Measurements from ENCODE around the gene SETD4. TPM values are rescaled to one million over a fixed set of nuclear protein-coding genes. Genes with fewer than 3 reads are reported as not detected.

SETD4 gene
- polyA plus RNA-seq, 10 donors: 11.4 to 23.9 (median 17.6) TPM

- DNase-seq: no peak
Measured at GRCh38 chr21:36048357-36048756, 12.0 kb downstream of the SETD4 start.

DNA sequence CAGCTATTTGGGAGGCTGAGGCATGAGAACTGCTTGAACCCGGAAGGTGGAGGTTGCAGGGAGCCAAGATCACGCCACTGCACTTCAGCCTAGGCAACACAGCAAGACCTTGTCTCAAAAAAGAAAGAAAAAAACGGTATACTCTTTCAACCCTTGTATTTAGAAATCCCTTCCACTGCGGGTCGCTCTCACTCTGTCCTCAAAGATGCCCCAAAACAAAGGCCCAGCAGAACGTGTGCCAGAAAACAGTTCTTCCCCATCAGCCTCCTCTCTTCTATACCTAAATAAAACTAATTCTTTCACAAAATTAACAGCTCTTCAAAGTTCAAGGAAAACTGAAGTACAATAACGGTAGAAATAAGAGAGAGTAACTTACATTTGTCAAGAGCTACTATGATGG is 13.2 kb downstream of the SETD4 start:
- no peak for DNase-seq

GRCh38 chr21:36045993-36046392 is 14.3 kb downstream of the SETD4 start:
- DNase-seq: no peak

GRCh38 chr21:36044056-36044455 is 16.3 kb downstream of the SETD4 start:
- no peak for DNase-seq

- DNase-seq: no peak
Measured at GRCh38 chr21:36041910-36042309, 18.4 kb downstream of the SETD4 start.

DNA sequence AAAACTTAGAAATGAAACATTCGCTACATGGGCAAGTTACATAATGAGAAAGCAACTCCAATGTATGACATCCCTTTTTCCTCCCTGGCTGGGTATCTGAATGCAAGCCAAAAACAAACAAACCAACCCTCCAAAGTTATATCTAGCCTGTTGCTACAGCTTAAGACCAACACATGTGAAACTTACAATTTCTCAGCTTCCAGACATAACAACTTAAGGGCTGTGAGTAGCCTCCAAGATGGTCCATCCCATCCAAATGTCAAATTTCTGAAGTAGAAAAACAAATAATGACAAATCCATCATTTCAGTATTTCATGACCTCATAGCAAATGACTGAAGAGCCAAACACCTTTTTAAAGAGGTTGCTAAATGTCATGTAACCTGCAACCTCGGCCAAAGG is 19.9 kb downstream of the SETD4 start:
- DNase-seq: no peak

DNA sequence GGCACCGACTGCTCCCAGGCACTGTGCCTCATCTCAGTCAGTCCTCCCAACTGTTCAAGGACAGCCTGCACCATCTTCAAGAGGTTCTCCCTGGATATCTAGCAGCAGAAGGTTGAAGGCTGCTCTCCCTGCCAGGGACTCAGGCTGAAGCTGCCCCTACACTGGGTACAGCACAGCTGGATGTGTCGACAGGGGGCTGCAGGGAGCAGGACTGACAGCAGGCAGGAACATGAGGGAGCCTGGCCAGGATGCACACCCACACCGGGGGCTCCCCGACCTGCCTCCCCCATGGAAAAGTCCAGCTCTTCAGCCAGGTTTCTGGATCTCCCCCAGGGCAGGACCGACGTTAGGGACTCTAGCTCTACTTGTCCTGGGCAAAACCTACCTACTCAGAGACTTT is 20.5 kb downstream of the SETD4 start:
- DNase-seq: no peak

- no peak for DNase-seq
Measured at GRCh38 chr21:36038701-36039497, 21.4 kb downstream of the SETD4 start.

GRCh38 chr21:36035381-36035791 is 24.9 kb downstream of the SETD4 start:
- DNase-seq: no peak

DNA sequence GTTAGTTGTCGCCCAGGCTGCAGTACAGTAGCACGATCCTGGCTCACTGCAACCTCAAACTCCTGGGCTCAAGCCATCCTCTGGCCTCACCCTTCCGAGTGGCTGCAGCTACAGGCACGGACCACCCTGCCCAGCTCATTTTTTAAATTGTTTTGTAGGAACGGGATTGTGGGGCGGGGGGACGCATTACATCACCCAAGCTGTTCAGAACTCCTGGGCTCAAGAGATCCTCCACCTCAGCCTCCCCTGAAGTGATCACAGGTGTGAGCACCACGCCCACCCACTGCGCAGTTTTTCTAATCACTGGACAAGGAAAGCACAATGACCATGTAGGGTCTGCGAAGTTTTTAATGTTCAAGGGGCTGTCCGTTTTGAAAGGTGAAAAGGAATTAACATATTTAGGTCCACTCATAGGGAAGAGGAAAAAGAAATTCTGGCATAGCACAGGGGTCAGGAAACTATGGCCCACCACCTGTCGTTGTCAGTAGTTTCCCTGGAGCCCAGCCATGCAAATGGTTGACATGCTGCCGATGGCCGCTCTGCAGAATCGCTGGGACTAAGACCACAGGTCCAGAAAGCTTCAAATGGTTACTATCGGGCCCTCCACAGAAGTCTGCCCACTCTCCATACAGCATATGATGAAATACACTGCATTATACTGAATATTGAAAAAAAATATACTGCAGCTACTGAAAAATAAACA is 26.0 kb downstream of the SETD4 start:
- DNase-seq: peak; percentile 49 to 58 (median 50)

DNA sequence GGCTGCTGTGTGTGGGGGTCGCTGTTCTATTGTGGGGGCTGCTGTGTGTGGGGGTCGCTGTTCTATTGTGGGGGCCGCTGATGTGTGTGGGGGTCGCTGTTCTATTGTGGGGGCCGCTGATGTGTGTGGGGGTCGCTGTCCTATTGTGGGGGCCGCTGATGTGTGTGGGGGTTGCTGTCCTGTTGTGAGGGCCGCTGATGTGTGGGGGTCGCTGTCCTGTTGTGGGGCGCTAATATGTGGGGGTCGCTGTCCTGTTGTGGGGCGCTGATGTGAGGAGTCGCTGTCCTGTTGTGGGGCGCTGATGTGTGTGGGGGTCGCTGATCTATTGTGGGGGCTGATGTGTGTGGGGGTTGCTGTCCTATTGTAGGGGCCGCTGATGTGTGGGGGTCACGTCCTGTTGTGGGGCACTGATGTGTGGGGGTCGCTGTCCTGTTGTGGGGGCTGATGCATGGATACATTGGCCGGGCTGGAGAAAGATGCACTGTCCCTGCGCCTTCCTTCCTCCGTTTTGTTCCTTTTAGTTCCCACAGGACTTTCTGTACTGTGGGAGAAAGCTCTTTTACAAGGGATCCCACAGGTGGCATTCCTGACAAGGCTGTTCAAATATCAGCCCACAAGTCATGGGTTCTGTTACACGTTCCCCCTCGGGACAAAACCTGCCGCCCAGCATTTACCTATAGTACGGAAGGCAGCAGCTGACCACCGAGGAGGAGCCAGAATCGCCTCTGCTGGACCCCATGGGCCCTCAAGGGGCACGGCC is 27.5 kb downstream of the SETD4 start:
- no peak for DNase-seq

GRCh38 chr21:36030581-36031189 is 29.6 kb downstream of the SETD4 start:
- DNase-seq: no peak

- no peak for DNase-seq
Measured at GRCh38 chr21:36029309-36029708, 31.0 kb downstream of the SETD4 start.

DNA sequence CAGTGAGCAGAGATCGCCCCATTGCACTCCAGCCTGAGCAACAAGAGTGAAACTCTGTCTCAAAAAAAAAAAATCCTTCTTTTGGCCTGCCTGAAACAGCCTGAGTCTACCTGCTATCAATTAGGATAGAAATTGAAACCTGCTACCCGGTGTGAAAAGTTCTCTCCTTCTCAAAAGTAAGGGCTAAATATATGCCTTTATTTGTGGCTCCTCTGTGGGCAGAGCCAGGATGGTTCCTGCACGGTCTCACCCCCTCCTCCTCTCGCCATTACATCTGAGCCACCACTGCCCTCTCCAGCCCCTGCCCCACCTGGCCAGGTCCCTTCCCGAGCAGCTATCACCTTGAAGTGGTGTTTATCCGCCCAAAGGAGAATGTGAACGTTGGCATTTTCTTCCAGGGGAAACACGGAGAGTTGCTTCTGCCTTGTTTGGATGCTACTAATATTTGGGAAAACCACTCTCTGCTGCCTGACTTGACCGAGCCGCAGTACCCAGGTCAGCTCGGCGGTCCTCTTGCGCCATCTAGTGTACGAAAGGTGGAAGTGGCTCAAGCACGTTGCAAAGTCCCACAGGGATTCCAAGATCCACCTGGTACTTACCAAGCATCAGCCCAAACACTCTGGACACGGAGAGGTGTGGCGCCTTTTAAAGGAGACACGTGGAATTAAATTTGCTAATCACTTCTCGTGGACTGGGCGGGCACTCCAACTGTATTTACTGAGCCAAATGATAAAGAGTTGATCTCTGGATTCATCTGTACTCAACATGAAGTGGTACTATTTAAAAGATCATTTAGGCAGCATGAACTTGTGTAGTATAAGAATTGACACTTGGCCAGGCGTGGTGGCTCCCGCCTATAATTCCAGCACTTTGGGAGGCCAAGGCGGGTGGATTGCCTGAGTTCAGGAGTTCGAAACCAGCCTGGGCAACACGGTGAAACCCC is 31.9 kb downstream of the SETD4 start:
- peak; percentile 74 to 90 (median 85) for DNase-seq

GRCh38 chr21:36027347-36027746 is 33.0 kb downstream of the SETD4 start:
- no peak for DNase-seq

DNA sequence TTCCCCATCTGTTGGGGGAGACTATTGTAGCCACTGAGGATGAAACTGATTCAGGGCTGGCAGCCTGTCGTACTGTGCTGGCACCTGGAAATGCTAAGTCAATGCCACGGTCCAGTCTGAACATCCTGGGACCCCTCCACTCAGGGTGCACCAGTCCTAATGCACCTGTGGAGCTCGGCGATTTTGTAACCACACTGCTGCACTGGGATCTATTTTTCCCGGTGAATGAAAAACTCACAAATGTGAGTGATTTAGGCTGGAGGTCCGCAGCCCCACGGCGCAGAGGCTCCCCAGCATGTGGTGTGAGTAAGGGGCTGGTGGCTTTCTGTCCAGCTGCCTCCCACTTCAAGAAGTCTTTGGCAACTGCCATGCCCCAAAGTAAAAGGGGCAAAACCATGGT is 35.5 kb downstream of the SETD4 start:
- DNase-seq: no peak

DNA sequence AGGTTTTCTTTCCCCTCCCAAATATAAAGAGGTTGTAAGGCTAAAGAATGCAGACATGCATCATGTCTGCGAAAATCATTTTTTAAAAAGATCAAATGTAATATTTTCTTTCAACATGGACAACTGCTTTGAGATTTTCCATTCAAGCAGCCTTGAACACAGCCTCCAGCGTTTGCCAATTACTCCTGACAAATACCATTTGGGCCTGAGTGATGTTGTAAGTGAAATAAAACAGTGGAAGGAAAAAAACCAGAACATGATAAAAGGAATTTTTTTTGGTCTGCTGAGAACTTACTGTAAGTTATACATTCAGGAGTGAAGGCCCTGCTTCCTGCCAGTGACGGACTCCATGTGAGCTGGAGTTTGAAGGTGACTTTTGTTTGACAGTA is 37.2 kb downstream of the SETD4 start:
- peak in 1 of 3 donors; percentile 40 for DNase-seq

DNA sequence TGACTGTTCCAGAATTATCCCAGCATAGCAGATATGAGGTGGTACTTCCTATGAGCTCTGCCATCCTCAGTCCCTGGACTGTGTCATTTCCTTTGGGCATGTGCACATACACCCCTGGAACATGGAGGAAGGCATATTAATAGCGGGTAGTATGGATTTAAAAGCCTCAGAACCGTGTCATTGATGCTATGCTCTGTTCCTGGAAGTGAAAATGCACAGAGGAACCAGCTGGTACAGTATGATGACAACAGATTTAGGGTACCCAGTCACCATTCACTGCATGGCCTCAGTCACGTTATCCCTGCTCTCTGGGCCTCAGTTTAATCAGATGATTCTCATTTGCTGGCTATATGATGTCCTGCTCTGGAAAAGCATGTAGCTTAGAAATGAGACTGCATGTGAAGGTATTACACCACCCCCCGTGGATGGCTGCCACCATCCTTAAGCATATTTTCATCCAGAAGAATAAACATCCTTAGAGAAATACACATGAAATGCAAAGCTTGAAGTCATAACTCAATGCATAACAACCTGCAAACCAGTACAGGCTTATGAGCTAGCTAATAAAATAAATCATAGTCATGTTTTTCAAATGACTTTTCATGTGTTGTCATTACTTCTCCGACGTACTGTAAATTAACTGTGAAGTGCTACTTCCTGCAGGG is 37.8 kb downstream of the SETD4 start:
- no peak for DNase-seq

DNA sequence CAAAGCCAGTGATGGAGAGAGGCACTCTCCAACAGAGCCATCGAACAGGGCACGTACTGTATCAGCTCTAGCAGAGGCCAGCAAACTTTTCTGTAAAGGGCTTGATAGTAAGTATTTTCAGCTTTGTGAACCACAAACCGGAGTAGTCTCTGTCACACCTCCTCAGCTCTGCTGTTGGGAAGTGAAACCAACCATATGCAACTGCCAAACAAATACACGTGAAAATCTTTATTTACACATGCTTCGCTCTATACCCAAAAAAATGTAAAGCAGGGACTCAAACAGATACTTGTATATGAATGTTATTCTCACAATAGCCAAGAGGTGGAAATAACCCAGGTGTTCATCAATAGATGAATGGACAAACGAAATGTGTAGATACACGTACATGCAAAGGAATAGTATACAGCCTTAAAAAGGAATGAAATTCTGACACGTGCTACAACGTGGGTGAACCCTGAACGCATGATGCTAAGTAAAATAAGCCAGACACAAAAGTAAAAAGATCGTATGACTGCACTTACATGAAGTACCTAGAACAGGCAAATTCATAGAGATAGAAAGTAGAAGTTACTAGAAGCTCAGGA is 39.0 kb downstream of the SETD4 start:
- DNase-seq: no peak

DNA sequence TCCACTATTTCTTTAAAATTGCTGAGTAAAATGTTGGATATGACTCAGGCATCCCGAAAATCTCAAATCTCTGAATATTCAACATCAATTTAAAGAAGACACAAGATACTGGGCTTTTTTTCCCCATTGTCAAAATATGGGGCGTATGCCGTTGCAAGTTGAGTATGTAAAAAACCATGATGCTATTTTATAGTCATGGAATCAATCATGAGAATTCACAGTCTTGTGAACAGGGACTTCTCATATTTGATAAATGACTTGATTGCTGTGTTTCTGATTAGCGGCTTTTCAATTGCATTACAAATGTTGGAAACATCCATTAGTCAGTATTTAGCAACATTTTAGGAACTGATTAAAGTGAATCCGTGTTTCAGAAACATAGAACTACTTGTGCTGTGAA is 45.3 kb downstream of the SETD4 start:
- peak in 1 of 3 donors; percentile 45 for DNase-seq

Data from muscle of back (tissue), 11 donors.